Thyroid gland (tissue), 4 donors: ENCODE data around the gene ZNF675. TPM values are rescaled to one million over a fixed set of nuclear protein-coding genes. Genes with fewer than 3 reads are reported as not detected.
"Not testable (repeated sequence)": the region's sequence is repeated elsewhere in the genome, so short reads cannot be mapped to it uniquely, and the experiment has no call there.

Experiments used
- DNase-seq, 2 donors: peaks; one replicate each; pipeline ENCODE4 v3.0.0-alpha.2; 2019
- H3K27ac ChIP-seq, 3 donors: fragments of 200-600 bp; sonication (generic); 1 replicate in 2 of 3; 2 replicates in 1 of 3; pipeline ENCODE4 v1.5.1; 2016 to 2019; ENCODE audit warnings: mild to moderate bottlenecking in 1 of 3, moderate library complexity in 1 of 3
- H3K27me3 ChIP-seq: fragments of 200-600 bp; sonication (generic); one replicate; pipeline ENCODE4 v1.5.1; 2019
- H3K36me3 ChIP-seq, 2 donors: fragments of 200-600 bp; sonication (generic); one replicate each; pipeline ENCODE4 v1.5.1; 2016 to 2019
- H3K4me1 ChIP-seq, 2 donors: fragments of 200-600 bp; sonication (generic); one replicate each; pipeline ENCODE4 v1.5.1; 2017 to 2019
- H3K4me3 ChIP-seq, 3 donors: fragments of 200-600 bp; sonication (generic); replicated peaks in 1 of 3; 1 replicate in 2 of 3; 2 replicates in 1 of 3; pipeline ENCODE4 v1.5.1; 2016; ENCODE audit warnings: mild to moderate bottlenecking in 1 of 3
- H3K9me3 ChIP-seq: fragments of 200-600 bp; sonication (generic); one replicate; pipeline ENCODE4 v1.5.1; 2017
- POLR2A ChIP-seq, 2 donors: fragments of 450-650 bp; IDR thresholded peaks; one replicate each; pipeline ENCODE4 v1.6.1; 2017; ENCODE audit warnings: antibody characterized with exemption in 2 of 2, mild to moderate bottlenecking in 2 of 2, moderate library complexity in 1 of 2
- WGBS, 2 donors: methylation state at CpG; one replicate each; pipeline ENCODE4 v1.1.5; 2017; 5-methylcytosine and 5-hydroxymethylcytosine counted together
- intact Hi-C: fragments of 100-400 bp; cut with DNase I; formaldehyde crosslinking; loops from one replicate; pipeline ENCODE4 v1.15.1; 2023
- total RNA-seq, 4 donors: library from RNA; depleted of rRNA; stranded (reverse); fragments of >200 nt; gene quantifications; one replicate each; pipeline ENCODE4 v1.2.3, GENCODE V29; 2016
- TF ChIP-seq, protein P1 (sequence below), 6 experiments: fragments of 200-600 bp in 3 of 6; fragments of 450-650 bp in 3 of 6; sonication (generic) in 3 of 6; IDR thresholded peaks; one replicate each; pipeline ENCODE4 v1.5.1; 2016 to 2019; ENCODE audit warnings: antibody characterized with exemption in 6 of 6, mild to moderate bottlenecking in 2 of 6, inconsistent platforms in 1 of 6, moderate library complexity in 1 of 6

Gene ZNF675
- total RNA-seq, 4 donors from 2014 or later: 16.7 to 31.5 (median 22.4) TPM

DNA sequence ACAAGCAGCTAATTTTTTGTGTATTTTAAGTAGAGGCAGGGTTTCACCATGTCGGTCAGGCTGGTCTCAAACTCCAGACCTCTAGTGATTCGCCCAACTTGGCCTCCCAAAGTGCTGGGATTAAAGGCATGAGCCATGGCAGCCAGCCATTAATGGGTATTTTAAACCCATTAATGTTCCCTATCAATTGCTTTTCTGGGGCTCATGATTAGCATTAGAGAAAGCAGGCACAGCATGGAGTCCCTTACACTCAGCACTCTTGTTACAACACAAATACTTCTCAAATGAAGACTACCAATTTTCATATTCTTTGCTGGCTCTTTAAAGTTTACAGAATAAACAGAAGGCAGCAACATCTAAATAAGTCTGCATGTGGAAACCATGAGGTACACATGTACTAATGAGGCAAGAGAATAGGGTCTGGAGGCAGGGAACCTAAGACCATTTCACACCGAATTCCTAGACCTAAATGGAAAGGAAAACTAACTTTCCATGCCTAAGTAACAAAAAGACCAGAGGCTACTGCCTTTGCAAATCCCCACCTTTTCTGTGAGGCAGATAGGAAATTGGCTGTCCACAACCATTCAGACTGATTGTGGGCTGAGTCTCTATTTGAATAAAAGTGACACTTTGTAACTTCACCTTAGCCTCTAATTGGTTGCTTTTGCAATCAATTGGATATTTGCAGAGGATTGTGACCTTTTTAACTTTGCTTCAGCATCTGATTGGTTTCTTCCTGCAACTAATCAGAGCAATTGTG lies 21.2 kb downstream of the ZNF675 start:
- intact Hi-C loops: no loop called here
- Histone ChIP-seq H3K27ac (no peak overlapping the region), H3K4me1 (no peaks in the 10 kb centered on the region), H3K9me3 (no peaks in the 10 kb centered on the region), H3K36me3 (peaks cover 12 to 18% of the 10 kb centered on the region in 2 donors), H3K27me3 (no peaks in the 10 kb centered on the region), H3K4me3 (no peak overlapping the region)
- WGBS, 2 donors: 46 to 54% methylated on average over 3 of the region's 3 CpGs
- TF ChIP-seq, protein P1, sequence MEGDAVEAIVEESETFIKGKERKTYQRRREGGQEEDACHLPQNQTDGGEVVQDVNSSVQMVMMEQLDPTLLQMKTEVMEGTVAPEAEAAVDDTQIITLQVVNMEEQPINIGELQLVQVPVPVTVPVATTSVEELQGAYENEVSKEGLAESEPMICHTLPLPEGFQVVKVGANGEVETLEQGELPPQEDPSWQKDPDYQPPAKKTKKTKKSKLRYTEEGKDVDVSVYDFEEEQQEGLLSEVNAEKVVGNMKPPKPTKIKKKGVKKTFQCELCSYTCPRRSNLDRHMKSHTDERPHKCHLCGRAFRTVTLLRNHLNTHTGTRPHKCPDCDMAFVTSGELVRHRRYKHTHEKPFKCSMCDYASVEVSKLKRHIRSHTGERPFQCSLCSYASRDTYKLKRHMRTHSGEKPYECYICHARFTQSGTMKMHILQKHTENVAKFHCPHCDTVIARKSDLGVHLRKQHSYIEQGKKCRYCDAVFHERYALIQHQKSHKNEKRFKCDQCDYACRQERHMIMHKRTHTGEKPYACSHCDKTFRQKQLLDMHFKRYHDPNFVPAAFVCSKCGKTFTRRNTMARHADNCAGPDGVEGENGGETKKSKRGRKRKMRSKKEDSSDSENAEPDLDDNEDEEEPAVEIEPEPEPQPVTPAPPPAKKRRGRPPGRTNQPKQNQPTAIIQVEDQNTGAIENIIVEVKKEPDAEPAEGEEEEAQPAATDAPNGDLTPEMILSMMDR (IDR thresholded peaks at IDR 0.05): no peak
- no peak for TF ChIP-seq POLR2A (IDR thresholded peaks at IDR 0.05)
- DNase-seq: no peak

GRCh38 chr19:23649817-23650216 lies 37.2 kb downstream of the ZNF675 start:
- H3K27me3 ChIP-seq, H3K27ac ChIP-seq, H3K4me1 ChIP-seq, intact Hi-C loops, H3K4me3 ChIP-seq, H3K9me3 ChIP-seq, DNase-seq: not testable (repeated sequence)
- peaks cover 14 to 15% of the 10 kb centered on the region in 2 donors for H3K36me3 ChIP-seq
- WGBS, 2 donors: 51 to 58% methylated on average over 3 of the region's 3 CpGs

Other genes starting within 250 kb of the ZNF675 start
- gene ZNF681, start 71.7 kb upstream of the ZNF675 start, total RNA-seq: 1 to 10 TPM; 1.6 to 4.5 (median 2.0) TPM
- 1 to 10 TPM; 1.3 to 9.1 (median 5.2) TPM for gene ZNF726, start 227.7 kb upstream of the ZNF675 start, total RNA-seq